ENCODE data around the gene RAB32.

The RAB32 gene

GRCh38 chr6:146583966-146584365 lies 40.3 kb downstream of the RAB32 start:
- no peak for DNase-seq

GRCh38 chr6:146587459-146587858 lies 43.8 kb downstream of the RAB32 start:
- no peak for DNase-seq

GRCh38 chr6:146590492-146590891 lies 46.9 kb downstream of the RAB32 start:
- no peak for DNase-seq

GRCh38 chr6:146592451-146592850 lies 48.8 kb downstream of the RAB32 start:
- no peak for DNase-seq

GRCh38 chr6:146593986-146594385 lies 50.4 kb downstream of the RAB32 start:
- no peak for DNase-seq

- no peak for DNase-seq
Observed at GRCh38 chr6:146594495-146594894, 50.9 kb downstream of the RAB32 start.

- no peak for DNase-seq
Observed at GRCh38 chr6:146595972-146596731, 52.5 kb downstream of the RAB32 start.

GRCh38 chr6:146598772-146599405 lies 55.3 kb downstream of the RAB32 start, which contains the start of gene ADGB:
Gene ADGB, plus strand, starts transcription at chr6:146598972. Its CDS starts 69 bp downstream, at chr6:146599041.
- DNase-seq, result no peak

GRCh38 chr6:146601352-146601751 lies 57.7 kb downstream of the RAB32 start:
- no peak for DNase-seq

GRCh38 chr6:146602526-146602925 lies 58.9 kb downstream of the RAB32 start:
- DNase-seq, result no peak

Data from activated CD8-positive, alpha-beta memory T cell treated with anti-CD3 and anti-CD28 coated beads for 24 hours (primary cell).